ENCODE results near the gene ZSWIM9. TPM values are rescaled to one million over a fixed set of nuclear protein-coding genes. Genes with fewer than 3 reads are reported as not detected.

The ZSWIM9 gene
- 1 to 10 TPM; 8.4 to 9.5 TPM for total RNA-seq

- Mint-ChIP-seq H3K36me3 (ENCODE audit: low read depth) (peaks cover 43% of the 10 kb centered on the region), H3K9me3 (no peaks in the 10 kb centered on the region), H3K4me1 (ENCODE audit: low read depth) (peaks cover 31% of the 10 kb centered on the region), H3K27ac (peak within 1 kb of the TSS; percentile 99), H3K27me3 (no peaks in the 10 kb centered on the region), H3K4me3 (peak within 1 kb of the TSS; percentile 82)
- ATAC-seq (peak; percentile 87), DNase-seq (peak; percentile 92)
- no peak for TF ChIP-seq CTCF (IDR thresholded peaks at IDR 0.05)
- POLR2A ChIA-PET: interaction anchor here (0.9 to 3.2 kb wide), 4 partner anchors 14 to 85 kb away, joined by 3 to 15 read pairs (median 4); no protein-coding TSS in a partner anchor
- intact Hi-C loops (cut with micrococcal nuclease): no loop called here
- CTCF ChIA-PET: interaction anchor here (1.1 to 1.7 kb wide), 6 partner anchors 24 to 207 kb away, joined by 3 to 5 read pairs (median 4); no protein-coding TSS in a partner anchor
These were observed at the start of gene ZSWIM9, which contains the start of gene LIG1 for GRCh38 chr19:48169939-48170803. Gene ZSWIM9, plus strand, starts transcription at chr19:48170680. Its CDS starts 1,123 bp downstream, at chr19:48171803. Gene LIG1, minus strand, starts transcription at chr19:48170344. Its CDS starts 4,778 bp downstream, at chr19:48165566.

GRCh38 chr19:48121066-48121465 lies 49.4 kb upstream of the ZSWIM9 start:
- Mint-ChIP-seq H3K4me1 (ENCODE audit: low read depth) (peaks cover 25% of the 10 kb centered on the region), H3K27ac (no peak overlapping the region), H3K27me3 (no peaks in the 10 kb centered on the region), H3K9me3 (no peaks in the 10 kb centered on the region), H3K36me3 (ENCODE audit: low read depth) (peaks cover 66% of the 10 kb centered on the region), H3K4me3 (no peak overlapping the region)
- ATAC-seq: no peak
- no peak for TF ChIP-seq CTCF (IDR thresholded peaks at IDR 0.05)
- intact Hi-C loops (cut with micrococcal nuclease): no loop called here
- no peak for DNase-seq
- POLR2A ChIA-PET: no interaction called here
- CTCF ChIA-PET: interaction anchor here (0.9 to 3.1 kb wide), 3 partner anchors 13 to 252 kb away, joined by 4 to 13 read pairs (median 12); no protein-coding TSS in a partner anchor

- Mint-ChIP-seq H3K27ac (peak overlapping the region; percentile 77), H3K27me3 (no peaks in the 10 kb centered on the region), H3K9me3 (no peaks in the 10 kb centered on the region), H3K4me3 (no peak overlapping the region), H3K4me1 (ENCODE audit: low read depth) (peaks cover 25% of the 10 kb centered on the region), H3K36me3 (ENCODE audit: low read depth) (peaks cover 71% of the 10 kb centered on the region)
- POLR2A ChIA-PET: no interaction called here
- CTCF ChIA-PET: interaction anchor here (1.0 kb wide), 1 partner anchor 14 kb away, joined by 4 read pairs; no protein-coding TSS in a partner anchor
- peak; percentile 21 for DNase-seq
- TF ChIP-seq CTCF (IDR thresholded peaks at IDR 0.05): no peak
- intact Hi-C loops (cut with micrococcal nuclease): no loop called here
- ATAC-seq: peak; percentile 18
These were observed 48.5 kb upstream of the ZSWIM9 start for GRCh38 chr19:48121909-48122371.

- peaks cover 73% of the 10 kb centered on the region for H3K36me3 Mint-ChIP-seq (ENCODE audit: low read depth)
These were observed 48.1 kb upstream of the ZSWIM9 start for GRCh38 chr19:48122421-48122820.

More at GRCh38 chr19:48122421-48122820, 48.1 kb upstream of the ZSWIM9 start:
- Mint-ChIP-seq H3K4me3 (no peak overlapping the region), H3K27ac (peak overlapping the region; percentile 77), H3K27me3 (no peaks in the 10 kb centered on the region), H3K4me1 (ENCODE audit: low read depth) (peaks cover 25% of the 10 kb centered on the region), H3K9me3 (no peaks in the 10 kb centered on the region)
- TF ChIP-seq CTCF (IDR thresholded peaks at IDR 0.05): no peak
- ATAC-seq: no peak
- intact Hi-C loops (cut with micrococcal nuclease): no loop called here
- no peak for DNase-seq
- ChIA-PET POLR2A (interaction anchor here (1.1 kb wide), 1 partner anchor 22 kb away, joined by 4 read pairs; no protein-coding TSS in a partner anchor), CTCF (interaction anchor here (0.9 to 1.0 kb wide), 2 partner anchors 15 to 19 kb away, joined by 3 to 4 read pairs; no protein-coding TSS in a partner anchor)
